Measurements from ENCODE around the gene TNS3. TPM values are rescaled to one million over a fixed set of nuclear protein-coding genes. Genes with fewer than 3 reads are reported as not detected.

The TNS3 gene
- total and polyA plus RNA-seq, 2 of the 13 experiments (the other 11 are each of a cell fraction or from before 2014, with no cell fraction given): 52.9 to 55.7 TPM

DNA sequence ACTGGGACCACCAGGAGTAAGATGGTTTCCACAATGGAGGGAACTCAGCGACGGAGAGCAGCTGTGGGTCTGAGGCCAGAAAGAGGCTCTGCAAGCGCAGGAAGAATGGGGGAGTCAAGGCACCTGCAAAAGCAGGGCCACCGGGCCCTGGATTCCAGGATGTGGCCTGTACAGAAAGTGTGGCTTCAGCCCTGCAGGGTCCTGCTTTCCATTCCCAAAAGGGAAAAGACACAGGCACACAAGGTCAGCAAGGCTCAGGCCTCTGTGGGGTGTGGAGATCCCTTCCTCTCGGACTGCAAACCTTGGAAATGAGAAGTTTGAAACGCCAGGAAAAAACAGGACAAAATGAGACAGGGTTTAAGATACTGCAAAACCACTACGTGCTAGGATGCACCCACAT lies 232.5 kb downstream of the TNS3 start (continued):
- TF ChIP-seq, protein P1, sequence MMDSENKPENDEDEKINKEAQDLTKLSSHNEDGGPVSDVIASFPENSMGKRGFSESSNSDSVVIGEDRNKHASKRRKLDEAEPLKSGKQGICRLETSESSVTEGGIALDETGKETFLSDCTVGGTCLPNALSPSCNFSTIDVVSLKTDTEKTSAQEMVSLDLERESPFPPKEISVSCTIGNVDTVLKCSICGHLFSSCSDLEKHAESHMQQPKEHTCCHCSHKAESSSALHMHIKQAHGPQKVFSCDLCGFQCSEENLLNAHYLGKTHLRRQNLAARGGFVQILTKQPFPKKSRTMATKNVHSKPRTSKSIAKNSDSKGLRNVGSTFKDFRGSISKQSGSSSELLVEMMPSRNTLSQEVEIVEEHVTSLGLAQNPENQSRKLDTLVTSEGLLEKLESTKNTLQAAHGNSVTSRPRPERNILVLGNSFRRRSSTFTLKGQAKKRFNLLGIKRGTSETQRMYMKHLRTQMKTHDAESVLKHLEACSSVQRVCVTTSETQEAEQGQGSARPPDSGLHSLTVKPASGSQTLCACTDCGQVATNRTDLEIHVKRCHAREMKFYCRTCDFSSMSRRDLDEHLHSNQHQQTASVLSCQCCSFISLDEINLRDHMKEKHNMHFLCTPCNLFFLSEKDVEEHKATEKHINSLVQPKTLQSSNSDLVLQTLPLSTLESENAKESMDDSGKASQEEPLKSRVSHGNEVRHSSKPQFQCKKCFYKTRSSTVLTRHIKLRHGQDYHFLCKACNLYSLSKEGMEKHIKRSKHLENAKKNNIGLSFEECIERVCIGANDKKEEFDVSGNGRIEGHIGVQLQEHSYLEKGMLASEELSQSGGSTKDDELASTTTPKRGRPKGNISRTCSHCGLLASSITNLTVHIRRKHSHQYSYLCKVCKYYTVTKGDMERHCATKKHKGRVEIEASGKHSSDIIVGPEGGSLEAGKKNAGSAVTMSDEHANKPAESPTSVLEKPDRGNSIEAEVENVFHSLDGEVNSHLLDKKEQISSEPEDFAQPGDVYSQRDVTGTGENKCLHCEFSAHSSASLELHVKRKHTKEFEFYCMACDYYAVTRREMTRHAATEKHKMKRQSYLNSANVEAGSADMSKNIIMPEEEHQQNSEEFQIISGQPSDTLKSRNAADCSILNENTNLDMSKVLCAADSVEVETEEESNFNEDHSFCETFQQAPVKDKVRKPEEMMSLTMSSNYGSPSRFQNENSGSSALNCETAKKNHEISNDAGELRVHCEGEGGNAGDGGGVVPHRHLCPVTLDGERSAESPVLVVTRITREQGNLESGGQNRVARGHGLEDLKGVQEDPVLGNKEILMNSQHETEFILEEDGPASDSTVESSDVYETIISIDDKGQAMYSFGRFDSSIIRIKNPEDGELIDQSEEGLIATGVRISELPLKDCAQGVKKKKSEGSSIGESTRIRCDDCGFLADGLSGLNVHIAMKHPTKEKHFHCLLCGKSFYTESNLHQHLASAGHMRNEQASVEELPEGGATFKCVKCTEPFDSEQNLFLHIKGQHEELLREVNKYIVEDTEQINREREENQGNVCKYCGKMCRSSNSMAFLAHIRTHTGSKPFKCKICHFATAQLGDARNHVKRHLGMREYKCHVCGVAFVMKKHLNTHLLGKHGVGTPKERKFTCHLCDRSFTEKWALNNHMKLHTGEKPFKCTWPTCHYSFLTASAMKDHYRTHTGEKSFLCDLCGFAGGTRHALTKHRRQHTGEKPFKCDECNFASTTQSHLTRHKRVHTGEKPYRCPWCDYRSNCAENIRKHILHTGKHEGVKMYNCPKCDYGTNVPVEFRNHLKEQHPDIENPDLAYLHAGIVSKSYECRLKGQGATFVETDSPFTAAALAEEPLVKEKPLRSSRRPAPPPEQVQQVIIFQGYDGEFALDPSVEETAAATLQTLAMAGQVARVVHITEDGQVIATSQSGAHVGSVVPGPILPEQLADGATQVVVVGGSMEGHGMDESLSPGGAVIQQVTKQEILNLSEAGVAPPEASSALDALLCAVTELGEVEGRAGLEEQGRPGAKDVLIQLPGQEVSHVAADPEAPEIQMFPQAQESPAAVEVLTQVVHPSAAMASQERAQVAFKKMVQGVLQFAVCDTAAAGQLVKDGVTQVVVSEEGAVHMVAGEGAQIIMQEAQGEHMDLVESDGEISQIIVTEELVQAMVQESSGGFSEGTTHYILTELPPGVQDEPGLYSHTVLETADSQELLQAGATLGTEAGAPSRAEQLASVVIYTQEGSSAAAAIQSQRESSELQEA (CRISPR knock-in tag; IDR thresholded peaks at IDR 0.05; ENCODE audit: not compliant biosample characterization): no peak
- TF ChIP-seq BCL6 (CRISPR knock-in tag; IDR thresholded peaks at IDR 0.05) (no peak), KLF15 (CRISPR knock-in tag; IDR thresholded peaks at IDR 0.05; ENCODE audit: borderline replicate concordance) (no peak), ZNF12 (CRISPR knock-in tag; IDR thresholded peaks at IDR 0.05) (no peak)

DNA sequence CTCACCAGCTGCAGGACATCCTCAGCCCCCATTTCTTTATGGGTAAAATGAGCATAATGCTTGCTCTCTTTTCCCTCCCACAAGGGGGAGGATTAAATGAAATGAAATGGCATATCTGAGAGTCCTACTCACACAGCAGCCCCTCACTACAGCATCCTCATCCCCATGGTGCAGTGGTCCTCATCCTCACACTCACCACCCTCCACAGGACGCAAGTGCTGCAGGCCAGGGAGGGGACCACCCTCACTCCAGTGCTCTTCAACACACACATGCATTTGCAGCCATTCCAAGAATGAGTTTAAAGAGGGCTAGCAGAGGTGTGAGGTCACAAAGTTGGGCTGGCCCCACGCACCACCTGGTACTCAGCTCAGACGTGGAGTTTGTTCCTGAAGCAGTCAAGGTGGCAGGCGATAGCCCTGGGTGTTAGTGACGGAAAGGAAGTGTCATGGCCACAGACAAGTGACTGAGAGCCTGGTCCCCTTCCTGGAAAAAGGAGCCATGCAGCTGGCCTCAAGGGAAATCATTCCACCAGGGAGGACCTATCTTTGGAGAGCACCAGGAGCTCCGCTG lies 234.0 kb downstream of the TNS3 start:
- no peak for FAIRE-seq

More for the DNA sequence above, 234.0 kb downstream of the TNS3 start:
- no peaks in the 10 kb centered on the region for H3K9me3 ChIP-seq (ENCODE audit: low read length)
- intact Hi-C loops (cut with micrococcal nuclease; ENCODE audit: unreplicated experiment): no loop called here
- in situ Hi-C loops (cut with HindIII; ENCODE audit: extremely low pct_ligation_motif_present, low pct_unique_long_range_greater_than_20kb): no loop called here
- H2AFZ ChIP-seq (ENCODE audit: low read length): no peak overlapping the region
- no peak overlapping the region for H3K27ac ChIP-seq (ENCODE audit: extremely low read length, insufficient read depth, low read length)
- H3K4me3 ChIP-seq (replicated peaks in 1 of 3; ENCODE audit: insufficient read depth in 1 of 3, low read depth in 2 of 3, low read length in 3 of 3): no peak overlapping the region
- no peaks in the 10 kb centered on the region for H3K79me2 ChIP-seq (ENCODE audit: insufficient read depth, low read length)
- no peak overlapping the region for H3K9ac ChIP-seq (ENCODE audit: insufficient read depth, low read depth, low read length)
- no peak for ATAC-seq
- peaks cover 45 to 90% of the 10 kb centered on the region in 2 experiments for H3K36me3 ChIP-seq (replicated peaks in 1 of 2; ENCODE audit: control insufficient read depth in 1 of 2, insufficient read depth in 2 of 2, low read length in 2 of 2)
- ChIA-PET POLR2A (no interaction called here), CTCF (ENCODE audit: low intra/inter-chr PET ratio, low total read pairs) (no interaction called here)
- peaks cover 50% of the 10 kb centered on the region; the same call in 1 of the 2 replicates for H4K20me1 ChIP-seq (ENCODE audit: insufficient read depth, low read length)
- TF ChIP-seq ATM (IDR thresholded peaks at IDR 0.05; ENCODE audit: borderline replicate concordance) (no peak), ZNF264 (CRISPR knock-in tag; IDR thresholded peaks at IDR 0.05) (no peak), RBM22 (optimal IDR thresholded peaks at IDR 0.05; ENCODE audit: low read length) (peak; percentile 74)
- DNase-seq (ENCODE audit: low spot score): no peak
- H3K4me1 ChIP-seq (ENCODE audit: insufficient read depth, low read length): no peaks in the 10 kb centered on the region
- no TSS peak for BruUV-seq (replicated peaks)
- H3K4me2 ChIP-seq (ENCODE audit: low read depth, low read length): no peak overlapping the region
- 99% methylated on average over 6 of the region's 6 CpGs for WGBS (ENCODE audit: low lambda C conversion rate)
- H3K27me3 ChIP-seq (ENCODE audit: control insufficient read depth in 1 of 2, insufficient read depth in 2 of 2, low read length in 2 of 2): no peaks in the 10 kb centered on the region

Measured in HepG2 (cell line).